Esophagus squamous epithelium (tissue), 5 donors: ENCODE results near the gene NDUFS1. TPM values are rescaled to one million over a fixed set of nuclear protein-coding genes. Genes with fewer than 3 reads are reported as not detected.
"Not testable (repeated sequence)": the region's sequence is repeated elsewhere in the genome, so short reads cannot be mapped to it uniquely, and the experiment has no call there.

ENCODE experiments used
- DNase-seq: peaks from one replicate; lab custom pipeline; 2025; lab: John Stamatoyannopoulos, UW
- H3K27ac ChIP-seq, 4 donors: fragments of 200-600 bp; sonication (generic); one replicate each; pipeline ENCODE4 v1.5.1; 2016 to 2019; ENCODE audit warnings: mild to moderate bottlenecking in 1 of 4
- H3K27me3 ChIP-seq, 4 donors: fragments of 200-600 bp; sonication (generic); 1 replicate in 3 of 4; 2 replicates in 1 of 4; pipeline versions ENCODE4 v1.5.1 to v1.6.0; 2017 to 2021; ENCODE audit warnings: antibody characterized with exemption in 1 of 4
- H3K36me3 ChIP-seq, 3 donors: fragments of 200-600 bp; sonication (generic); one replicate each; pipeline ENCODE4 v1.5.1; 2016 to 2019
- H3K4me1 ChIP-seq, 3 donors: fragments of 200-600 bp; sonication (generic); one replicate each; pipeline ENCODE4 v1.5.1; 2017 to 2019
- H3K4me3 ChIP-seq, 4 donors: fragments of 200-600 bp; sonication (generic); 1 replicate in 3 of 4; 2 replicates in 1 of 4; pipeline ENCODE4 v1.5.1; 2016 to 2019; ENCODE audit warnings: mild to moderate bottlenecking in 2 of 4, moderate library complexity in 1 of 4
- H3K9me3 ChIP-seq, 3 donors: fragments of 200-600 bp; sonication (generic); one replicate each; pipeline ENCODE4 v1.5.1; 2016 to 2019
- POLR2A ChIP-seq, 4 donors: fragments of 450-650 bp; IDR thresholded peaks; one replicate each; pipeline ENCODE4 v1.6.1; 2017; ENCODE audit warnings: antibody characterized with exemption in 4 of 4, mild to moderate bottlenecking in 4 of 4, moderate library complexity in 3 of 4
- whole genome bisulfite sequencing, 2 donors: methylation state at CpG; one replicate each; pipeline ENCODE4 v1.1.5; 2018; 5-methylcytosine and 5-hydroxymethylcytosine counted together
- intact Hi-C: fragments of 100-400 bp; cut with DNase I; formaldehyde crosslinking; loops from one replicate; pipeline ENCODE4 v1.15.0; 2022
- total RNA-seq, 4 donors: library from RNA; depleted of rRNA; stranded (reverse); fragments of >200 nt; gene quantifications; one replicate each; pipeline ENCODE4 v1.1.0, GENCODE V29; 2016
- TF ChIP-seq, protein P1 (sequence below), 6 experiments: fragments of 450-650 bp in 4 of 6; fragments of 200-600 bp in 2 of 6; sonication (generic) in 2 of 6; IDR thresholded peaks; one replicate each; pipeline ENCODE4 v1.5.1; 2016 to 2019; ENCODE audit warnings: antibody characterized with exemption in 6 of 6, mild to moderate bottlenecking in 4 of 6, moderate library complexity in 4 of 6
- donor health status: DM: yes; HTN: yes; CAD: no.

NDUFS1 gene
- 100 to 1,000 TPM in 2 of 4 donors, 10 to 100 TPM in 2; 87.5 to 155 (median 95.9) TPM for total RNA-seq

DNA sequence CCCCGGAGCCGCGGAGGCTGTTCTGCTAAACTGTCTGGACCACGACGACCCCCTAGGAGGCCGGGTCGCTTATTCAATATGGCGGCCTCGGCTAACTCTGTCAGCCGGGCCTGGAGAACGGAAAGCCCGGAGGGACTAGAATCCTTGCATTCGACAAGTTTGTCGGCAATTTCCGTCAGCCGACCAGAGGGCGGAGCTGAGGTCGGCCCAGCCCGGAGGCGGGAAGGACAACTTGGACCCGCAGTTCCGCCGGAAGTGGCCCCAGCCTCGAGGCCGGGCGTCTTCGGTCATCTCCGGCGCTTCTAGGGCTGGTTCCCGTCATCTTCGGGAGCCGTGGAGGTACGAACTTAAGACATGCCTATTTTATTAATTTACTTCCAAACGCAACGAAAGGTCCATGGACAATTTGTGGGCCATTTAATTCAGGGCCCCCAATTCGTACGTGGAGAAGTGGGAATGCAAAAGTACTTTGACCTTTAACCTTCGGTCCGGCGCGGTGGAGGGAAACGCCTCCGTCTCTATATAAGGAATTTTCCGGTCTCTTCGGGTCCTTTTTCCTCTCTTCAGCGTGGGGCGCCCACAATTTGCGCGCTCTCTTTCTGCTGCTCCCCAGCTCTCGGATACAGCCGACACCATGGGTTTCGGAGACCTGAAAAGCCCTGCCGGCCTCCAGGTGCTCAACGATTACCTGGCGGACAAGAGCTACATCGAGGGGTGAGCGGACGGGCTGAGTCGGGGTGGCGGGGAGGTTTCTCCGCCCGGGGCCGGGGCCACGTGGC is at the start of gene NDUFS1, which contains the start of gene EEF1B2:
Gene NDUFS1, minus strand, starts transcription at position 99 of the 779 bp plus-strand sequence. CDS start 5,766 bp downstream, outside the sequence.
Gene EEF1B2, plus strand, starts transcription at position 550 of the 779 bp plus-strand sequence. Its CDS starts 85 bp downstream, at position 635.
- H3K9me3 ChIP-seq: no peaks in the 10 kb centered on the region
- H3K4me1 ChIP-seq: peaks cover 9 to 76% (median 34%) of the 10 kb centered on the region in 3 donors
- H3K36me3 ChIP-seq: peaks cover 4 to 47% (median 13%) of the 10 kb centered on the region in 3 donors
- TF ChIP-seq, protein P1, sequence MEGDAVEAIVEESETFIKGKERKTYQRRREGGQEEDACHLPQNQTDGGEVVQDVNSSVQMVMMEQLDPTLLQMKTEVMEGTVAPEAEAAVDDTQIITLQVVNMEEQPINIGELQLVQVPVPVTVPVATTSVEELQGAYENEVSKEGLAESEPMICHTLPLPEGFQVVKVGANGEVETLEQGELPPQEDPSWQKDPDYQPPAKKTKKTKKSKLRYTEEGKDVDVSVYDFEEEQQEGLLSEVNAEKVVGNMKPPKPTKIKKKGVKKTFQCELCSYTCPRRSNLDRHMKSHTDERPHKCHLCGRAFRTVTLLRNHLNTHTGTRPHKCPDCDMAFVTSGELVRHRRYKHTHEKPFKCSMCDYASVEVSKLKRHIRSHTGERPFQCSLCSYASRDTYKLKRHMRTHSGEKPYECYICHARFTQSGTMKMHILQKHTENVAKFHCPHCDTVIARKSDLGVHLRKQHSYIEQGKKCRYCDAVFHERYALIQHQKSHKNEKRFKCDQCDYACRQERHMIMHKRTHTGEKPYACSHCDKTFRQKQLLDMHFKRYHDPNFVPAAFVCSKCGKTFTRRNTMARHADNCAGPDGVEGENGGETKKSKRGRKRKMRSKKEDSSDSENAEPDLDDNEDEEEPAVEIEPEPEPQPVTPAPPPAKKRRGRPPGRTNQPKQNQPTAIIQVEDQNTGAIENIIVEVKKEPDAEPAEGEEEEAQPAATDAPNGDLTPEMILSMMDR (IDR thresholded peaks at IDR 0.05): peak in 2 of 6 experiments; percentile 2 to 45
- peak in 3 of 4 donors; percentile 20 to 69 (median 54) for TF ChIP-seq POLR2A (IDR thresholded peaks at IDR 0.05)
- DNase-seq: peak; percentile 92
- no peaks in the 10 kb centered on the region for H3K27me3 ChIP-seq
- H3K4me3 ChIP-seq: peak within 1 kb of the TSS; percentile 72 to 86 (median 74)
- 0% methylated on average over 19 to 22 of the region's 64 CpGs for WGBS, 2 donors
- intact Hi-C loops: no loop called here
- H3K27ac ChIP-seq: peak within 1 kb of the TSS; percentile 89 to 97 (median 94)

DNA sequence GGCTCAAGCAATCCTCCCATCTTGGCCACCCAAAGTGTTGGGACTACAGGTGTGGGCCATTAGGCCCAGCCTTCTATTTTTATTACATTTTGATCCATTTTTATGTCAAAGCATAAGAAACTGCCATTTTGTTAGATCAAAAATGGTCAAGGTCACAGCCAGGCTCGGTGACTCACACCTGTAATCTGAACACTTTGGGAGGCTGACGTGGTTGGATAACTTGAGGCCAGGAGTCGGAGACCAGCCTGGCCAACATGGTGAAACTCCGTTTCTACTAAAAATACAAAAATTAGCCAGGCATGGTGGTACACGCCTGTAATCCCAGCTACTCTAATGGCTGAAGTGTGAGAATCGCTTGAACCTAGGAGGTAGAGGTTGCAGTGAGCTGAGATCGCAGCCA is 49.7 kb upstream of the NDUFS1 start:
- H3K9me3 ChIP-seq: no peaks in the 10 kb centered on the region
- no peak overlapping the region for H3K27ac ChIP-seq
- H3K27me3 ChIP-seq: no peaks in the 10 kb centered on the region
- intact Hi-C loops: no loop called here
- no peaks in the 10 kb centered on the region for H3K36me3 ChIP-seq
- H3K4me1 ChIP-seq: peaks cover 6 to 33% (median 12%) of the 10 kb centered on the region in 3 donors
- no peak for TF ChIP-seq POLR2A (IDR thresholded peaks at IDR 0.05)
- TF ChIP-seq, protein P1 (IDR thresholded peaks at IDR 0.05): no peak
- 89 to 94% methylated on average over 5 to 7 of the region's 7 CpGs for WGBS, 2 donors
- no peak overlapping the region for H3K4me3 ChIP-seq
- no peak for DNase-seq

DNA sequence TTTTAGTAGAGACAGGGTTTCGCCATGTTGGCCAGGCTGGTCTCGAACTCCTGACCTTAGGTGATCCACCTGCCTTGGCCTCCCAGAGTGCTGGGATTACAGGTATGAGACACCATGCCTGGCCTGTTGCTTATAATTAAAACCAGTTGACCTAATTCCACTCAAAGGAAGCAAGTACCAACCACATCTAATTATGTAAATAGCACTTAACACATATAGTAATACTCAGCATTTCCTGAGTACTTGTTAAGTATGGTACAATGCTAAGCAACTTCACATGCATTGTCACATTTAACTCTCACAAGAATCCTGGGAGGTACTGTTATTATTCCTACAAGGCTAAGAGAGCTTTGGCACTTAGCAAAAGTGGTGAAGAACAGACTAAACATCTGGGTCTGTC is 48.1 kb upstream of the NDUFS1 start:
- 93 to 100% methylated on average over 2 of the region's 2 CpGs for whole genome bisulfite sequencing, 2 donors
- H3K27ac ChIP-seq: peak overlapping the region in 2 of 4 donors; percentile 22 to 24
- H3K9me3 ChIP-seq, H3K4me3 ChIP-seq, H3K27me3 ChIP-seq, H3K36me3 ChIP-seq, intact Hi-C loops, DNase-seq: not testable (repeated sequence)
- H3K4me1 ChIP-seq: peaks cover 6 to 28% (median 10%) of the 10 kb centered on the region in 3 donors

GRCh38 chr2:206204710-206205109 is 45.5 kb upstream of the NDUFS1 start:
- no peaks in the 10 kb centered on the region for H3K36me3 ChIP-seq
- no peaks in the 10 kb centered on the region for H3K9me3 ChIP-seq
- DNase-seq: no peak
- H3K4me1 ChIP-seq: peaks cover 0 to 36% (median 14%) of the 10 kb centered on the region in 3 donors
- intact Hi-C loops: no loop called here
- WGBS, 2 donors: 52 to 76% methylated on average over 3 of the region's 3 CpGs
- no peak overlapping the region for H3K27ac ChIP-seq
- no peak overlapping the region for H3K4me3 ChIP-seq
- TF ChIP-seq, protein P1 (IDR thresholded peaks at IDR 0.05): no peak
- no peak for TF ChIP-seq POLR2A (IDR thresholded peaks at IDR 0.05)
- no peaks in the 10 kb centered on the region for H3K27me3 ChIP-seq

DNA sequence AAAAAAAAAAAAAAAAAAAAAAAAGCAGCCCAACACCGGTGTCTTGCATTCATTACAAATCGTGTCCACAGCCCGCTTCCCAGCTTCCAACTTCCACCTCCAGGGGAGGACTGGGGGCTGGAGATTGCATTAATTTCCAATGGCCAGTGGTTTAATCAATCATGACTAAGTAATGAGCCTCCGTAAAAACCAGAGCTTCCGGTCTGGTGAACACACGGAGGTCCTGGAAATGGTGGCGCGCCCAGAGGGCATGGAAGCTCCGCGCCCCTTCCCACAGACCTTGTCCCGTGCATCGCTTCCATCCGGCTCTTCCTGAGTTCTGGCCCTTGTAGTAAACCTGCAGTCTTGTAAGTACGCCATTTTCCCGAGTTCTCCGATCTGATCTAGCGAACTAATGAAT is 44.1 kb upstream of the NDUFS1 start:
- no peaks in the 10 kb centered on the region for H3K27me3 ChIP-seq
- intact Hi-C loops: no loop called here
- no peaks in the 10 kb centered on the region for H3K36me3 ChIP-seq
- no peak overlapping the region for H3K27ac ChIP-seq
- WGBS, 2 donors: 91 to 96% methylated on average over 17 of the region's 17 CpGs
- no peaks in the 10 kb centered on the region for H3K9me3 ChIP-seq
- DNase-seq: no peak
- H3K4me3 ChIP-seq: no peak overlapping the region
- TF ChIP-seq, protein P1 (IDR thresholded peaks at IDR 0.05): no peak
- no peak for TF ChIP-seq POLR2A (IDR thresholded peaks at IDR 0.05)
- H3K4me1 ChIP-seq: peaks cover 2 to 50% (median 19%) of the 10 kb centered on the region in 3 donors
